Activated naive CD4-positive, alpha-beta T cell treated with anti-CD3 and anti-CD28 coated beads for 36 hours (primary cell): ENCODE measurements around the gene KLF13. TPM values are rescaled to one million over a fixed set of nuclear protein-coding genes. Genes with fewer than 3 reads are reported as not detected.
A peak's percentile ranks its signal among the peaks of the same experiment; 100 is the strongest.

ENCODE experiments used
- CTCF ChIA-PET: fragments of 350-600 bp; sonication (Branson Sonifier 250); formaldehyde crosslinking; loops from one replicate; lab custom pipeline; 2021; ENCODE audit warnings: antibody characterized with exemption; lab: Charles Lee
- DNase-seq: peaks from one replicate; pipeline ENCODE4 v3.0.0-alpha.2; 2020
- H3K27ac Mint-ChIP-seq: one replicate; pipeline ENCODE4 v1.8.0; 2021; ENCODE audit warnings: mild to moderate bottlenecking, mixed read lengths
- H3K27me3 Mint-ChIP-seq: one replicate; pipeline ENCODE4 v1.8.0; 2021; ENCODE audit warnings: low read depth, mixed read lengths
- H3K36me3 Mint-ChIP-seq: one replicate; pipeline ENCODE4 v1.8.0; 2021; ENCODE audit warnings: low read depth, mixed read lengths
- H3K4me1 Mint-ChIP-seq: one replicate; pipeline ENCODE4 v1.8.0; 2021; ENCODE audit warnings: low read depth, mixed read lengths
- H3K4me3 Mint-ChIP-seq: one replicate; pipeline ENCODE4 v1.8.0; 2021; ENCODE audit warnings: mild to moderate bottlenecking, moderate library complexity, mixed read lengths
- H3K9me3 Mint-ChIP-seq: one replicate; pipeline ENCODE4 v1.8.0; 2021; ENCODE audit warnings: mixed read lengths
- intact Hi-C: fragments of 100-400 bp; cut with micrococcal nuclease; formaldehyde crosslinking; loops from one replicate; pipeline ENCODE4 v1.15.1; 2023
- total RNA-seq, 2 experiments: library from RNA; stranded (reverse); gene quantifications; one replicate each; pipeline ENCODE4 v1.2.3, GENCODE V29; 2021

The KLF13 gene
- total RNA-seq, 2 experiments from 2014 or later: 115 to 121 TPM

- no peaks in the 10 kb centered on the region for H3K36me3 Mint-ChIP-seq
- peaks cover 14% of the 10 kb centered on the region for H3K9me3 Mint-ChIP-seq
- CTCF ChIA-PET: interaction anchor here (1.3 kb wide), 1 partner anchor 30 kb away, joined by 5 read pairs; no protein-coding TSS in a partner anchor
- peak; percentile 29 for DNase-seq
- H3K4me3 Mint-ChIP-seq: peak overlapping the region; percentile 3
- intact Hi-C loops: loop anchor here (1.0 to 2.0 kb wide), 2 partner anchors 21 to 48 kb away; no protein-coding TSS in a partner anchor
- peaks cover 44% of the 10 kb centered on the region for H3K4me1 Mint-ChIP-seq
- H3K27me3 Mint-ChIP-seq: no peaks in the 10 kb centered on the region
- peak overlapping the region; percentile 10 for H3K27ac Mint-ChIP-seq
Observed at GRCh38 chr15:31387479-31388118, 61.0 kb downstream of the KLF13 start.

- no peak overlapping the region for H3K27ac Mint-ChIP-seq
- peaks cover 14% of the 10 kb centered on the region for H3K9me3 Mint-ChIP-seq
- CTCF ChIA-PET: interaction anchor here (1.1 to 1.4 kb wide), 2 partner anchors 23 to 45 kb away, joined by 4 to 6 read pairs; no protein-coding TSS in a partner anchor
- no peak overlapping the region for H3K4me3 Mint-ChIP-seq
- no peak for DNase-seq
- peaks cover 2% of the 10 kb centered on the region for H3K27me3 Mint-ChIP-seq
- intact Hi-C loops: no loop called here
- peaks cover 44% of the 10 kb centered on the region for H3K4me1 Mint-ChIP-seq
- H3K36me3 Mint-ChIP-seq: no peaks in the 10 kb centered on the region
Observed at GRCh38 chr15:31389576-31389975, 62.9 kb downstream of the KLF13 start.

- no peak for DNase-seq
- Mint-ChIP-seq H3K4me3 (no peak overlapping the region), H3K4me1 (peaks cover 43% of the 10 kb centered on the region), H3K9me3 (peaks cover 14% of the 10 kb centered on the region), H3K27me3 (peaks cover 2% of the 10 kb centered on the region), H3K27ac (no peak overlapping the region), H3K36me3 (no peaks in the 10 kb centered on the region)
- CTCF ChIA-PET: interaction anchor here (1.4 kb wide), 1 partner anchor 23 kb away, joined by 6 read pairs; no protein-coding TSS in a partner anchor
- intact Hi-C loops: no loop called here
Observed at GRCh38 chr15:31390029-31390428, 63.4 kb downstream of the KLF13 start.

GRCh38 chr15:31390777-31391486, 64.3 kb downstream of the KLF13 start:
- CTCF ChIA-PET: interaction anchor here (0.6 kb wide), 1 partner anchor 92 kb away, joined by 4 read pairs; no protein-coding TSS in a partner anchor
- DNase-seq: no peak
- intact Hi-C loops: no loop called here
- no peak overlapping the region for H3K27ac Mint-ChIP-seq
- no peak overlapping the region for H3K4me3 Mint-ChIP-seq
- peaks cover 14% of the 10 kb centered on the region for H3K9me3 Mint-ChIP-seq
- H3K27me3 Mint-ChIP-seq: peaks cover 2% of the 10 kb centered on the region
- H3K36me3 Mint-ChIP-seq: no peaks in the 10 kb centered on the region
- peaks cover 38% of the 10 kb centered on the region for H3K4me1 Mint-ChIP-seq

GRCh38 chr15:31391687-31392671, 65.3 kb downstream of the KLF13 start:
- peaks cover 2% of the 10 kb centered on the region for H3K27me3 Mint-ChIP-seq
- peak; percentile 85 for DNase-seq
- intact Hi-C loops: loop anchor here (1.0 kb wide), 4 partner anchors 27 to 45 kb away; no protein-coding TSS in a partner anchor
- H3K27ac Mint-ChIP-seq: no peak overlapping the region
- H3K9me3 Mint-ChIP-seq: peaks cover 14% of the 10 kb centered on the region
- H3K4me3 Mint-ChIP-seq: peak overlapping the region; percentile 89
- H3K36me3 Mint-ChIP-seq: no peaks in the 10 kb centered on the region
- CTCF ChIA-PET: interaction anchor here (0.6 to 1.6 kb wide), 8 partner anchors 10 to 99 kb away, joined by 3 to 10 read pairs (median 4); no protein-coding TSS in a partner anchor
- peaks cover 29% of the 10 kb centered on the region for H3K4me1 Mint-ChIP-seq

- Mint-ChIP-seq H3K4me3 (peak overlapping the region; percentile 89), H3K36me3 (no peaks in the 10 kb centered on the region), H3K27me3 (peaks cover 2% of the 10 kb centered on the region), H3K27ac (no peak overlapping the region), H3K4me1 (peaks cover 26% of the 10 kb centered on the region), H3K9me3 (peaks cover 14% of the 10 kb centered on the region)
- intact Hi-C loops: loop anchor here (1.0 kb wide), 4 partner anchors 28 to 46 kb away; no protein-coding TSS in a partner anchor
- no peak for DNase-seq
- CTCF ChIA-PET: interaction anchor here (1.4 to 1.6 kb wide), 3 partner anchors 9 to 45 kb away, joined by 4 to 10 read pairs (median 5); no protein-coding TSS in a partner anchor
Observed at GRCh38 chr15:31392761-31393401, 66.2 kb downstream of the KLF13 start.

- intact Hi-C loops: no loop called here
- peaks cover 27% of the 10 kb centered on the region for H3K4me1 Mint-ChIP-seq
Observed at GRCh38 chr15:31393444-31394091, 66.9 kb downstream of the KLF13 start.

GRCh38 chr15:31396881-31397560, 70.4 kb downstream of the KLF13 start:
- no peak for DNase-seq

More at GRCh38 chr15:31393444-31394091, 66.9 kb downstream of the KLF13 start:
- CTCF ChIA-PET: no interaction called here
- Mint-ChIP-seq H3K27me3 (peaks cover 2% of the 10 kb centered on the region), H3K27ac (no peak overlapping the region), H3K36me3 (no peaks in the 10 kb centered on the region), H3K4me3 (peak overlapping the region; percentile 57), H3K9me3 (peaks cover 14% of the 10 kb centered on the region)
- no peak for DNase-seq

GRCh38 chr15:31397851-31398661, 71.4 kb downstream of the KLF13 start:
- Mint-ChIP-seq H3K27ac (no peak overlapping the region), H3K27me3 (peaks cover 2% of the 10 kb centered on the region), H3K4me1 (peaks cover 28% of the 10 kb centered on the region), H3K4me3 (no peak overlapping the region), H3K9me3 (no peaks in the 10 kb centered on the region), H3K36me3 (no peaks in the 10 kb centered on the region)
- intact Hi-C loops: no loop called here
- CTCF ChIA-PET: interaction anchor here (1.3 to 2.9 kb wide), 3 partner anchors 32 to 91 kb away, joined by 6 to 16 read pairs (median 7); no protein-coding TSS in a partner anchor
- no peak for DNase-seq

More at GRCh38 chr15:31396881-31397560, 70.4 kb downstream of the KLF13 start:
- no peaks in the 10 kb centered on the region for H3K36me3 Mint-ChIP-seq
- intact Hi-C loops: no loop called here
- peaks cover 2% of the 10 kb centered on the region for H3K27me3 Mint-ChIP-seq
- H3K27ac Mint-ChIP-seq: no peak overlapping the region
- H3K4me3 Mint-ChIP-seq: no peak overlapping the region
- peaks cover 28% of the 10 kb centered on the region for H3K4me1 Mint-ChIP-seq
- no peaks in the 10 kb centered on the region for H3K9me3 Mint-ChIP-seq
- CTCF ChIA-PET: interaction anchor here (2.9 kb wide), 1 partner anchor 38 kb away, joined by 16 read pairs; no protein-coding TSS in a partner anchor
